Smooth muscle cell of the coronary artery (primary cell): Measurements from ENCODE around the gene FALEC. TPM values are rescaled to one million over a fixed set of nuclear protein-coding genes. Genes with fewer than 3 reads are reported as not detected.

Experiments
- total RNA-seq: library from RNA; depleted of rRNA; stranded (reverse); fragments of >200 nt; gene quantifications from 2 replicates; pipeline ENCODE4 v1.2.3, GENCODE V29; 2014; ENCODE audit warnings: low replicate concordance

FALEC gene
- total RNA-seq, result 0.23 and 0.70 TPM in 2 replicates

DNA sequence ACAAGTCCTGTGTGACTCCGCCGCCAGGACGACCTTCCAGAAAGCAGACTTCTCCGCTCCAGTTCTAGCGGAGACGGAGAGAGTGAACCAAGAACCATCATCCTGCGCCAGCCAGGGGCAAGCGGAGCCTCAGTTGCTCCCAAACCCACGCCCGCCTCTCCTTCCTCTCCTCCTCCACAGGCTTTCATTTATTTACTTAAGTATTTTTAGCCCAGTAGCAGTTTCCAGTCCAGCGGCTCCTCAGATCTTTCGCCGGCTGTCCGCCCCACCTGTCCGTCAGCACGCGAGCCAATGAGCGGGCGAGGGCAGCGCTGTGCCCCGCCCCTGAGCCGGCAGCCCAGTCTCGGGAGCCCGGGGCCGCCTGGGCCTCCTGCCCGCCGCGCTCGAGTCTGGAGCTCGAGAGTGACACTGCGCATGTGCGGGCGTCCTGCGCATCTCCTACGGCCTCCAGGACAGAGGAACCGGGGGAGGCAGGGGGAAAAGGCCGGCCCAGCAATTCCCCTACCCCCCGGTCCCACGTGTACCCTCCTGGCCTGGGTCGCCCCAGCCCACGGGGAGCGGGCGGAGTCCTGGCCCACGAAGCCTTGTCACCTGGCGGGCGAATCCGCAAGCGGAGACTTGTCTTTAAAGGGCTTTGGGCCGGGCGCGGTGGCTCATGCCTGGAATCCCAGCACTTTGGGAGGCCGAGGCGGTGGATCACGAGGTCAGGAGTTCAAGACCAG lies at the start of gene FALEC:
FALEC (plus strand) TSS at position 425 of the 722 bp plus-strand sequence.

GRCh38 chr1:150486966-150487762 lies 28.4 kb upstream of the FALEC start, which contains the start of gene TARS2:
TARS2 (plus strand) TSS chr1:150487419; CDS start chr1:150487451, 32 bp downstream.

GRCh38 chr1:150507912-150508864 lies 7.4 kb upstream of the FALEC start, which contains the start of gene ECM1:
ECM1 (plus strand) TSS chr1:150508109; CDS start chr1:150508210, 101 bp downstream.

GRCh38 chr1:150548632-150549495 lies 33.3 kb downstream of the FALEC start, which contains the start of gene ADAMTSL4:
ADAMTSL4 (plus strand) TSS chr1:150549408; CDS start chr1:150552289, 2,881 bp downstream.

DNA sequence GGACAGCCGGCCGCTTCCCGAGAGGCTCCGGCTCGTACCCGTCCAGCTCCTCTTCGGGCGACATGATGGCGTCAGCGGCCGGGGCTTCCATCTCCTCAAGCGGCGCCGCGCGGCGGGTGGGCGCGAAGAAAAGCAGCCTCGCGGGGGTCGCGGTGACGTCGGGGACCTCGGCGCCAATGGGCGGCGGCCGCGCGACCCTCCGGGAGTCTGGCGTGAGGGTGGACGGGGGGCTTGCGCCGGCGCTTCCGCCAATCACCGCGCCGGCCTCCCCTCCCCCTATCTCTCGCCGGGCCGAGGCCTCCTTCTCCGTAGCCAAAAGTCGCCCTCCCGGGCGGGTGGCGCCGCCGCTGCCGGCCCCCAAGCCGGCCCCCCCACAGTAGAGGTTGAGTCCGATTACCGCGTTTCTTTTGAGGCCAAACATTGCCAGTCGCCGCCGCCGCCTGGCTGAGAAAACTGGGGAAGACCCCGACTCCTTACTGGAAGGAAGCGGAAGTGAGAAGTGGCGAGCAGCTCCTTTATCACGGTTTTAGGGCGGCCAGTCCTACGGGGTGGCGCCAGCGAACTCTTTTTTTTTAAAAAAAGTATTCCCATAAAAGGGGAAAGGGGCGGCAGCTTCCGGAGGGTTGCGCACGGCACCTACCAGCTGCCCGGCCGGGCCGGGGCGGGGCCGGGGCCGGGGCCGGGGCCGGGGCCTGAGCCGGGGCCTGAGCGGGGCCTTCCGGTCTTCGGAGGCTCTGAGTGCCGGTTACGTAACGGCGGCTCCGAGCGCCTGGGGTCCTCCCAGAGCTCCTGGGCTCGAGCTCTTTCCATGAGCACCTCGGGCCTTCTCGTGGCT lies 63.8 kb downstream of the FALEC start, which contains the start of gene MCL1:
MCL1 (minus strand) TSS at position 501 of the 835 bp plus-strand sequence; CDS start at position 421, 80 bp downstream.

Other genes starting within 250 kb of the FALEC start
- gene APH1A, start 246.7 kb upstream of the FALEC start, total RNA-seq, result 88.9 and 92.4 TPM in 2 replicates
- 60.8 and 66.7 TPM in 2 replicates for gene C1orf54, start 243.0 kb upstream of the FALEC start, total RNA-seq
- gene CIART, start 233.2 kb upstream of the FALEC start, total RNA-seq, result 2.9 and 4.2 TPM in 2 replicates
- gene MRPS21, start 221.9 kb upstream of the FALEC start, total RNA-seq, result 84.2 and 132 TPM in 2 replicates
- 26.4 and 32.3 TPM in 2 replicates for gene PRPF3, start 194.2 kb upstream of the FALEC start, total RNA-seq
- gene RPRD2, start 151.6 kb upstream of the FALEC start, total RNA-seq, result 4.1 TPM in 2 replicates
- 13.5 and 14.0 TPM in 2 replicates for gene TARS2, start 28.3 kb upstream of the FALEC start, total RNA-seq
- gene ECM1, start 7.6 kb upstream of the FALEC start, total RNA-seq, result 7.6 and 8.4 TPM in 2 replicates
- 1.4 and 3.4 TPM in 2 replicates for gene ADAMTSL4, start 33.7 kb downstream of the FALEC start, total RNA-seq
- gene MCL1, start 63.9 kb downstream of the FALEC start, total RNA-seq, result 217 TPM in 2 replicates
- 26.9 and 66.2 TPM in 2 replicates for gene ENSA, start 113.9 kb downstream of the FALEC start, total RNA-seq
- 7.1 and 8.2 TPM in 2 replicates for gene GOLPH3L, start 181.4 kb downstream of the FALEC start, total RNA-seq
- gene HORMAD1, start 205.1 kb downstream of the FALEC start, total RNA-seq, result not detected in 2 replicates